Fibroblast of lung (primary cell): ENCODE data around the gene CPA1.

Experiments used
- CTCF ChIP-seq, 2 donors: IDR thresholded peaks in 1 of 2; conservative IDR thresholded peaks in 1 of 2; 1 replicate in 1 of 2; 2 replicates in 1 of 2; pipeline ENCODE4 v1.5.1; 2011 to 2012; ENCODE audit warnings: low read length in 2 of 2, control low read depth in 1 of 2, inconsistent platforms in 1 of 2, low read depth in 1 of 2, mild to moderate bottlenecking in 1 of 2
- EZH2 ChIP-seq: IDR thresholded peaks from 2 replicates; pipeline ENCODE4 v1.5.1; 2012; ENCODE audit warnings: low read length, control low read depth, mild to moderate bottlenecking; ENCODE audit errors: missing control alignments

DNA sequence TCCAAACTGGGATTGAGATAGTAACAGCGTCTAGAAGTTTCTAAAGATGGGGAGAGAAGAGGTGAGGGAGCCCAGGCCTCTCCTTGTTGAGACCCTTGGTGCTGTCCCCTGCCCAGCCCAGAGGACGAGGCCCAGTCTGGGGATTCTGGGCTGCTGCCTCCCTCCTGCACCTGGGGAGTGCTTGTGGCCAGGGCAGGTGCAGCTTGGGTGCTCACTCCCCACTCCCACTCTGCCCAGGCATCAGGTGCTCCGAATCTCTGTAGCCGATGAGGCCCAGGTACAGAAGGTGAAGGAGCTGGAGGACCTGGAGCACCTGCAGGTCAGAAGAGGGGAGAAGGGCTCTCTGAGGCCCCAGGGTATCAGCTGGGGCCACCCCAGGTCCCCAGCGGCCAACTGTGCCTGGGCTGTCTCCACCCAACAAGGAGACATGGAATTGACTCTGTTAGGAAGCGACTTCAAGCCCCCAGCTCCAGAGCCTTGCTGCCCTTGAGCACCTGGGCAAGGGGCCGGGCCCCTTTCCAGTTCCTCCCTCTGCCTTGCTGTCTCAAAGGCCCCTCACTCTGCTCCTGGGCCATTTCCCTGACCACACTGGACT lies 664 bp downstream of the CPA1 start:
- TF ChIP-seq CTCF (conservative IDR thresholded peaks at IDR 0.05 in 1 of 2, IDR thresholded peaks at IDR 0.05 in 1 of 2; ENCODE audit: low read depth in 1 of 2, low read length in 2 of 2) (no peak), EZH2 (no peak)
